H9 (cell line): ENCODE measurements around the gene RALY. TPM values are rescaled to one million over a fixed set of nuclear protein-coding genes. Genes with fewer than 3 reads are reported as not detected.

ENCODE experiments used
- DNase-seq: peaks from one replicate; pipeline ENCODE4 v3.0.0-alpha.2; 2017
- H2AFZ ChIP-seq: one replicate; pipeline ENCODE4 v1.6.1; 2013; ENCODE audit warnings: mild to moderate bottlenecking, low read length, control low read depth, moderate library complexity
- H2AK5ac ChIP-seq: 2 replicates; pipeline ENCODE4 v1.6.1; 2013; ENCODE audit warnings: low read length, control low read depth, mixed read lengths; ENCODE audit not compliant: insufficient read length
- H2BK120ac ChIP-seq: one replicate; pipeline ENCODE4 v1.6.1; 2013; ENCODE audit warnings: low read depth, mild to moderate bottlenecking, low read length, control low read depth, inconsistent platforms; ENCODE audit not compliant: poor library complexity, severe bottlenecking
- H2BK12ac ChIP-seq: 2 replicates; pipeline ENCODE4 v1.6.1; 2013; ENCODE audit warnings: low read length, control low read depth, mixed read lengths, low read depth; ENCODE audit not compliant: insufficient read length
- H2BK15ac ChIP-seq: 2 replicates; pipeline ENCODE4 v1.6.1; 2013; ENCODE audit warnings: low read depth, low read length, control low read depth
- H2BK20ac ChIP-seq: one replicate; pipeline ENCODE4 v1.6.1; 2013; ENCODE audit warnings: low read depth, mild to moderate bottlenecking, low read length, control low read depth, inconsistent platforms; ENCODE audit not compliant: poor library complexity, severe bottlenecking
- H2BK5ac ChIP-seq: 2 replicates; pipeline ENCODE4 v1.6.1; 2013; ENCODE audit warnings: low read length, control low read depth, mixed read lengths; ENCODE audit not compliant: insufficient read length
- H3K14ac ChIP-seq: 2 replicates; pipeline ENCODE4 v1.6.1; 2013; ENCODE audit warnings: low read length, control low read depth; ENCODE audit not compliant: insufficient read depth
- H3K18ac ChIP-seq: 2 replicates; pipeline ENCODE4 v1.6.1; 2013; ENCODE audit warnings: low read depth, mild to moderate bottlenecking, mixed read lengths, low read length, control low read depth; ENCODE audit not compliant: insufficient read length
- H3K23ac ChIP-seq: 2 replicates; pipeline ENCODE4 v1.6.1; 2013; ENCODE audit warnings: low read length, control low read depth, mixed read lengths, low read depth; ENCODE audit not compliant: insufficient read length
- H3K23me2 ChIP-seq: 2 replicates; pipeline ENCODE4 v1.6.1; 2013; ENCODE audit warnings: low read depth, mild to moderate bottlenecking, mixed read lengths, low read length, control low read depth; ENCODE audit not compliant: insufficient read length, poor library complexity, severe bottlenecking
- H3K27ac ChIP-seq: 2 replicates; pipeline ENCODE4 v1.5.1; 2013; ENCODE audit warnings: low read length, control low read depth, mixed read lengths, low read depth; ENCODE audit not compliant: insufficient read length
- H3K27me3 ChIP-seq: 2 replicates; pipeline ENCODE4 v1.6.1; 2013; ENCODE audit warnings: low read length, control low read depth, inconsistent platforms; ENCODE audit not compliant: insufficient read depth
- H3K4ac ChIP-seq: 2 replicates; pipeline ENCODE4 v1.6.1; 2013; ENCODE audit warnings: low read depth, mild to moderate bottlenecking, control low read depth, inconsistent platforms, low read length, moderate library complexity
- H3K4me1 ChIP-seq: 2 replicates; pipeline ENCODE4 v1.6.1; 2013; ENCODE audit warnings: low read length, control low read depth, inconsistent platforms; ENCODE audit not compliant: insufficient read depth
- H3K4me2 ChIP-seq: 2 replicates; pipeline ENCODE4 v1.6.1; 2013; ENCODE audit warnings: low read length, control low read depth, mixed read lengths; ENCODE audit not compliant: insufficient read length, insufficient read depth
- H3K56ac ChIP-seq: 2 replicates; pipeline ENCODE4 v1.6.1; 2013; ENCODE audit warnings: low read depth, mild to moderate bottlenecking, mixed read lengths, low read length, control low read depth; ENCODE audit not compliant: insufficient read length
- H3K79me1 ChIP-seq: 2 replicates; pipeline ENCODE4 v1.6.1; 2013; ENCODE audit warnings: low read depth, mild to moderate bottlenecking, moderate library complexity, low read length, control low read depth, inconsistent platforms; ENCODE audit not compliant: insufficient read depth, poor library complexity, severe bottlenecking
- H3K79me2 ChIP-seq: 2 replicates; pipeline ENCODE4 v1.6.1; 2013; ENCODE audit warnings: low read length, control low read depth, inconsistent platforms; ENCODE audit not compliant: insufficient read depth
- H3K9ac ChIP-seq: 2 replicates; pipeline ENCODE4 v1.6.1; 2013; ENCODE audit warnings: low read length, control low read depth, mixed read lengths; ENCODE audit not compliant: insufficient read length; ENCODE audit errors: extremely low read depth
- H3K9me3 ChIP-seq: one replicate; pipeline ENCODE4 v1.6.1; 2013; ENCODE audit warnings: low read depth, low read length, inconsistent platforms; ENCODE audit not compliant: control insufficient read depth
- H3T11ph ChIP-seq: one replicate; pipeline ENCODE4 v1.6.1; 2013; ENCODE audit warnings: mild to moderate bottlenecking, low read length, control low read depth, inconsistent platforms
- H4K20me1 ChIP-seq: one replicate; pipeline ENCODE4 v1.6.1; 2013; ENCODE audit not compliant: control insufficient read depth, insufficient read length, insufficient read depth
- H4K5ac ChIP-seq: 2 replicates; pipeline ENCODE4 v1.6.1; 2013; ENCODE audit warnings: low read depth, mild to moderate bottlenecking, mixed read lengths, low read length, control low read depth; ENCODE audit not compliant: insufficient read length
- H4K8ac ChIP-seq: replicated peaks from 2 replicates; pipeline ENCODE4 v1.6.1; 2013; ENCODE audit warnings: low read length, control low read depth, mixed read lengths, low read depth; ENCODE audit not compliant: insufficient read length
- H4K91ac ChIP-seq: 2 replicates; pipeline ENCODE4 v1.6.1; 2013; ENCODE audit warnings: low read depth, mild to moderate bottlenecking, moderate library complexity, mixed read lengths, low read length, control low read depth; ENCODE audit not compliant: insufficient read length
- H3K27ac Mint-ChIP-seq, 3 experiments: 2 replicates in 2 of 3; 3 replicates in 1 of 3; pipeline ENCODE4 v1.8.0; 2020 to 2021; ENCODE audit warnings: mixed read lengths in 3 of 3, mild to moderate bottlenecking in 1 of 3, moderate library complexity in 1 of 3
- H3K27me3 Mint-ChIP-seq: 2 replicates; pipeline ENCODE4 v1.8.0; 2021; ENCODE audit warnings: low read depth, mild to moderate bottlenecking, moderate library complexity, mixed read lengths
- H3K36me3 Mint-ChIP-seq, 3 experiments: 2 replicates in 2 of 3; 3 replicates in 1 of 3; pipeline ENCODE4 v1.8.0; 2020 to 2021; ENCODE audit warnings: low read depth in 3 of 3, mixed read lengths in 3 of 3; ENCODE audit not compliant: insufficient read depth in 1 of 3
- H3K4me1 Mint-ChIP-seq, 2 experiments: 2 replicates each; pipeline ENCODE4 v1.8.0; 2020; ENCODE audit warnings: mixed read lengths in 2 of 2
- H3K4me3 Mint-ChIP-seq, 2 experiments: 2 replicates in 1 of 2; 3 replicates in 1 of 2; pipeline ENCODE4 v1.8.0; 2020 to 2021; ENCODE audit warnings: mild to moderate bottlenecking in 2 of 2, mixed read lengths in 2 of 2, moderate library complexity in 1 of 2
- H3K9me3 Mint-ChIP-seq, 2 experiments: 2 replicates in 1 of 2; 3 replicates in 1 of 2; pipeline ENCODE4 v1.8.0; 2020; ENCODE audit warnings: mild to moderate bottlenecking in 2 of 2, mixed read lengths in 2 of 2, moderate library complexity in 1 of 2
- WGBS: extraction: QIAGEN DNeasy Blood & Tissue Kit; methylation state at CpG from one replicate; pipeline ENCODE4 v1.1.7; 2013; ENCODE audit warnings: missing lambda C conversion rate, low lambda C conversion rate, mixed read lengths; ENCODE audit not compliant: insufficient read length; ENCODE audit errors: extremely low coverage; 5-methylcytosine and 5-hydroxymethylcytosine counted together
- total RNA-seq: library from RNA; stranded (reverse); gene quantifications from 2 replicates; pipeline ENCODE4 v1.2.1, GENCODE V29; 2021
- TF ChIP-seq, protein P1 (sequence below): fragments of 200-600 bp; sonication (generic); conservative IDR thresholded peaks from 3 replicates; pipeline ENCODE4 v1.8.0; 2021; ENCODE audit warnings: antibody characterized with exemption, mild to moderate bottlenecking

The RALY gene
- total RNA-seq, 1 experiment from 2014 or later, result 199 TPM

DNA sequence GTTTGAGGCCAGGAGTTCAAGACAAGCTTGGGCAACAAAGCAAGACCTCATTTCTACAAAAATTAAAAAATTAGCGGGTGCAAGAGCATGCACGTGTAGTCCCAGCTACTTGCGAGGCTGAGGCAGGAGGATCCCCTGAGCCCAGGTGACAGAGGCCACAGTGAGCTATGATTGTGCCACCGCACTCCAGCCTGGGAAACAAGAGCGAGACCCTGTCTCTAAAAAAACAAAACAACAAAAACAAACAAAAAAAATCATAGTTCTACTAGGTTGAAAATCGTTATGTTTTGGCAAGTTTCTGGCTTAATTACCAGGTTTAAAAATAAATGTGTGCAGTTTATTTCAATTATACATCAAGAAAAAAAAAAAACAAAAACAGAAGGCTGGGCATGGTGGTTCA is 115.7 kb downstream of the RALY start:
- no peaks in the 10 kb centered on the region for H4K20me1 ChIP-seq

More for the DNA sequence above, 115.7 kb downstream of the RALY start:
- no peak overlapping the region for H2BK5ac ChIP-seq
- Mint-ChIP-seq H3K36me3 (peaks cover 43 to 63% (median 52%) of the 10 kb centered on the region in 3 experiments), H3K4me1 (peaks cover 26 to 33% of the 10 kb centered on the region in 2 experiments), H3K27me3 (no peaks in the 10 kb centered on the region; the same call in 1 of the 2 replicates), H3K4me3 (peak overlapping the region; percentile 64 to 80), H3K27ac (peak overlapping the region in 2 of 3 experiments; percentile 29 to 33; a peak in 1 of 7 replicates), H3K9me3 (no peaks in the 10 kb centered on the region)
- no peak overlapping the region for H3K9ac ChIP-seq
- peaks cover 46% of the 10 kb centered on the region for H3K79me2 ChIP-seq
- TF ChIP-seq, protein P1, sequence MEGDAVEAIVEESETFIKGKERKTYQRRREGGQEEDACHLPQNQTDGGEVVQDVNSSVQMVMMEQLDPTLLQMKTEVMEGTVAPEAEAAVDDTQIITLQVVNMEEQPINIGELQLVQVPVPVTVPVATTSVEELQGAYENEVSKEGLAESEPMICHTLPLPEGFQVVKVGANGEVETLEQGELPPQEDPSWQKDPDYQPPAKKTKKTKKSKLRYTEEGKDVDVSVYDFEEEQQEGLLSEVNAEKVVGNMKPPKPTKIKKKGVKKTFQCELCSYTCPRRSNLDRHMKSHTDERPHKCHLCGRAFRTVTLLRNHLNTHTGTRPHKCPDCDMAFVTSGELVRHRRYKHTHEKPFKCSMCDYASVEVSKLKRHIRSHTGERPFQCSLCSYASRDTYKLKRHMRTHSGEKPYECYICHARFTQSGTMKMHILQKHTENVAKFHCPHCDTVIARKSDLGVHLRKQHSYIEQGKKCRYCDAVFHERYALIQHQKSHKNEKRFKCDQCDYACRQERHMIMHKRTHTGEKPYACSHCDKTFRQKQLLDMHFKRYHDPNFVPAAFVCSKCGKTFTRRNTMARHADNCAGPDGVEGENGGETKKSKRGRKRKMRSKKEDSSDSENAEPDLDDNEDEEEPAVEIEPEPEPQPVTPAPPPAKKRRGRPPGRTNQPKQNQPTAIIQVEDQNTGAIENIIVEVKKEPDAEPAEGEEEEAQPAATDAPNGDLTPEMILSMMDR, result no peak
- H2BK15ac ChIP-seq, result no peak overlapping the region
- H3K4me2 ChIP-seq, result no peak overlapping the region
- no peak overlapping the region for H3K14ac ChIP-seq
- H3K4me1 ChIP-seq, result peaks cover 3% of the 10 kb centered on the region; the same call in 1 of the 2 replicates
- H2BK120ac ChIP-seq, result no peak overlapping the region
- no peak overlapping the region for H2BK20ac ChIP-seq
- no peak overlapping the region for H3K18ac ChIP-seq
- no peak overlapping the region for H2BK12ac ChIP-seq
- DNase-seq, result no peak
- no peak overlapping the region for H2AFZ ChIP-seq
- H3K27ac ChIP-seq, result no peak overlapping the region
- H3K9me3 ChIP-seq, result no peaks in the 10 kb centered on the region
- H3K27me3 ChIP-seq, result no peaks in the 10 kb centered on the region
- H3K23ac ChIP-seq, result no peak overlapping the region
- H3K56ac ChIP-seq, result no peak overlapping the region
- no peak overlapping the region for H4K5ac ChIP-seq
- no CpG with 5 or more reads among the region's 6 CpGs for WGBS
- peaks cover 7% of the 10 kb centered on the region for H3K79me1 ChIP-seq
- H3T11ph ChIP-seq, result no peak overlapping the region
- H2AK5ac ChIP-seq, result no peak overlapping the region
- H4K8ac ChIP-seq, result no peak overlapping the region
- H3K4ac ChIP-seq, result no peak overlapping the region
- no peak overlapping the region for H4K91ac ChIP-seq
- H3K23me2 ChIP-seq, result peaks cover 15% of the 10 kb centered on the region
